Ovary (tissue), 9 donors: ENCODE results near the gene TBX4. TPM values are rescaled to one million over a fixed set of nuclear protein-coding genes. Genes with fewer than 3 reads are reported as not detected.

Experiments used
- DNase-seq, 5 donors: peaks; one replicate each; pipeline ENCODE4 v3.0.0-alpha.2; 2019 to 2020
- H3K27ac ChIP-seq, 2 donors: fragments of 200-600 bp; one replicate each; pipeline versions ENCODE4 v1.5.1 to v1.8.0; 2019 to 2022
- H3K27me3 ChIP-seq: fragments of 200-600 bp; one replicate; pipeline ENCODE4 v1.8.0; 2022
- H3K36me3 ChIP-seq: fragments of 200-600 bp; sonication (generic); one replicate; pipeline ENCODE4 v1.5.1; 2019
- H3K4me1 ChIP-seq: one replicate; pipeline ENCODE4 v1.8.1; 2013; ENCODE audit warnings: mild to moderate bottlenecking, moderate library complexity; ENCODE audit not compliant: insufficient read depth
- H3K4me3 ChIP-seq: fragments of 200-600 bp; sonication (generic); one replicate; pipeline ENCODE4 v1.5.1; 2017
- H3K9me3 ChIP-seq, 2 donors: fragments of 200-600 bp in 1 of 2; sonication (generic) in 1 of 2; one replicate each; pipeline versions ENCODE4 v1.5.1 to v1.8.1; 2013 to 2019; ENCODE audit warnings: mild to moderate bottlenecking in 1 of 2, moderate library complexity in 1 of 2
- CTCF ChIP-seq, 3 donors: fragments of 450-650 bp in 2 of 3; fragments of 200-600 bp in 1 of 3; IDR thresholded peaks; one replicate each; pipeline versions ENCODE4 v1.5.1 to v1.8.0; 2016 to 2022; ENCODE audit warnings: antibody characterized with exemption in 3 of 3, mild to moderate bottlenecking in 1 of 3
- EP300 ChIP-seq: sonication (generic); formaldehyde crosslinking; IDR thresholded peaks from one replicate; pipeline ENCODE4 v1.6.1; 2017; ENCODE audit warnings: antibody characterized with exemption
- POLR2A ChIP-seq: fragments of 450-650 bp; IDR thresholded peaks from one replicate; pipeline ENCODE4 v1.6.1; 2017; ENCODE audit warnings: antibody characterized with exemption, mild to moderate bottlenecking, moderate library complexity
- WGBS, 3 donors: extraction: QIAGEN DNeasy Blood & Tissue Kit in 1 of 3; methylation state at CpG; one replicate each; pipeline versions ENCODE4 v1.1.5 to v1.1.7; 2013 to 2017; 5-methylcytosine and 5-hydroxymethylcytosine counted together
- intact Hi-C, 4 donors: fragments of 100-400 bp; cut with DNase I; formaldehyde crosslinking; loops; one replicate each; pipeline versions ENCODE4 v1.11.0 to v1.15.1; 2022 to 2023
- polyA plus RNA-seq, 2 donors: library from polyadenylated mRNA; stranded (reverse); fragments of 200-250 nt in 1 of 2; fragments of 350-450 nt in 1 of 2; fragmentation: Illumina TruSeq in 1 of 2; extraction: RNeasy Lipid Tissue Mini Kit (QIAGEN cat#74804) in 1 of 2; gene quantifications; one replicate each; pipeline ENCODE4 v1.2.3, GENCODE V29; 2013 to 2014
- total RNA-seq, 7 donors: library from RNA; depleted of rRNA in 2 of 7; stranded (reverse); fragments of >200 nt in 2 of 7; fragmentation: NEBNext Ultra II Directional in 3 of 7; extraction: Animal tissue kit (Norgen Biotek cat#: 25700) in 3 of 7; gene quantifications; one replicate each; pipeline versions ENCODE4 v1.1.0 to v1.2.4, GENCODE V29; 2016 to 2023
- donor health status: DM: no; HTN: no; CAD: no; lungs with moderate emphysema.
- donor health status: DM: no; HTN: no; CAD: no.
- donor health status: Bipolar disorder and iron deficiency.
- donor health status: DM: yes; HTN: yes; CAD: no.
- donor health status: DM: no; HTN: no; CAD: no.
- donor health status: DM: yes; HTN: yes; CAD: no.

Gene TBX4
- total and polyA plus RNA-seq, 9 donors, result 0.18 TPM; not detected in 8

- H3K4me3 ChIP-seq, result no peak overlapping the region
- no peak overlapping the region for H3K27ac ChIP-seq
- no peak for DNase-seq
- H3K27me3 ChIP-seq, result no peaks in the 10 kb centered on the region
- no peaks in the 10 kb centered on the region for H3K36me3 ChIP-seq
- intact Hi-C loops, result no loop called here
- no peaks in the 10 kb centered on the region for H3K9me3 ChIP-seq
- H3K4me1 ChIP-seq, result no peaks in the 10 kb centered on the region
- WGBS, 3 donors, result 66 to 68% (median 68%) methylated on average over 4 of the region's 4 CpGs
- TF ChIP-seq POLR2A (no peak), CTCF (IDR thresholded peaks at IDR 0.05) (no peak), EP300 (no peak)
Measured at GRCh38 chr17:61442136-61442775, 10.0 kb upstream of the TBX4 start.

DNA sequence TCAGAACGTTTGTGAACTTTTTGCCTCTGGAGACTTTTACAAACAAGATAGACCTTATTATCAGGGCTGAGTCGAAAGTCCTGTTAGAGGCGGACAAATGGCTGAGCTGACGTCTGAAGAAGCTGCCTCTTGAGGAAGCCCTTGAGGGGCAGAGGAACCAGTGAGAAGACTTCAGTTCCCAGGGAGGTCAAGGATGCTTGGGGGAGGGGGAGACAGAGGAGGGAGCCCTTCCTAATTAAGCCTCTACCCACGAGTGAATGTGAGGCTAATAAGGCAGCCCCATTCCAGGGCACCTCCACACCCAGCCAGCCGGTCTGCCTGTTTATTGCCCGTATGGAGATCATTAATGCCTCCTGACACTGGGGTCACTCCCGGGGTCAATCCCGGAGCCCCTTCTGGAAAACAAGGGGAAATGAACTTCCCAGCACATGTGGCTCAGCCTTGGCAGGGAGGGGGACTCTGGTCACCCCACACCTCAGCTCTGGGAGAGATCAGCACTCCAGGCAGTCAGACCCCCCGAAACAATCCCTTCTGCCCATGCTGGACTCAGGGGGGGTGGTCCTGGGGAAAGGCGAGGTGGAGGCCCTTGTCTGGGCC, 9.2 kb upstream of the TBX4 start:
- intact Hi-C loops, result no loop called here
- no peak for DNase-seq
- TF ChIP-seq POLR2A, result no peak
- no peak for TF ChIP-seq EP300
- no peak for TF ChIP-seq CTCF (IDR thresholded peaks at IDR 0.05)
- Histone ChIP-seq H3K4me3 (no peak overlapping the region), H3K36me3 (no peaks in the 10 kb centered on the region), H3K9me3 (no peaks in the 10 kb centered on the region), H3K4me1 (no peaks in the 10 kb centered on the region), H3K27me3 (no peaks in the 10 kb centered on the region), H3K27ac (no peak overlapping the region)
- 46 to 50% (median 48%) methylated on average over 10 to 11 of the region's 11 CpGs for WGBS, 3 donors

GRCh38 chr17:61443475-61443882, 8.7 kb upstream of the TBX4 start:
- Histone ChIP-seq H3K9me3 (no peaks in the 10 kb centered on the region), H3K27ac (no peak overlapping the region), H3K27me3 (no peaks in the 10 kb centered on the region), H3K4me1 (no peaks in the 10 kb centered on the region), H3K36me3 (no peaks in the 10 kb centered on the region), H3K4me3 (no peak overlapping the region)
- DNase-seq, result no peak
- TF ChIP-seq EP300, result no peak
- TF ChIP-seq POLR2A, result no peak
- TF ChIP-seq CTCF (IDR thresholded peaks at IDR 0.05), result no peak
- intact Hi-C loops, result no loop called here
- 50 to 83% (median 71%) methylated on average over 16 to 18 of the region's 18 CpGs for WGBS, 3 donors

DNA sequence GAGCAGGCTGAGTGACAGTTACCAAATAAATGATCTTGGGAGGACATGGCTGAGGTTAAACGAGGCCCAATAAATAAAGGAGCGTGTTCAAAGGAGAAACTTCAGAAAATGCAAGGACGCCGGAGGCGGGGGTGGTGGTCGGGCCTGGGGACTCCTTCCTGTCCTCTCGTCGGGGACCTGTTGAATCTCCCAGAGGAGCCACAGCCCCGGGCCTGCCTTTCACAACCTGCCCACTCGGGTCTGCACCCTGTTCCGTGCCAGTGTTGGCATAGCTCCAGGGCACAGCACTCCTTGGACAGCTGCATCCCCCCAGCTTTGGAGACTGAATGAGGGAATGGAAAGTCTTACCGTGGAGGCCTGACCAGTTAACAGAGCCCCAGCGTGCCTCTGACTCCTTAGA, 8.1 kb upstream of the TBX4 start:
- no peak overlapping the region for H3K4me3 ChIP-seq
- intact Hi-C loops, result no loop called here
- WGBS, 3 donors, result 72 to 80% (median 75%) methylated on average over 13 of the region's 13 CpGs
- no peak for DNase-seq
- H3K36me3 ChIP-seq, result no peaks in the 10 kb centered on the region
- no peaks in the 10 kb centered on the region for H3K27me3 ChIP-seq
- TF ChIP-seq EP300 (no peak), CTCF (IDR thresholded peaks at IDR 0.05) (no peak), POLR2A (no peak)
- no peaks in the 10 kb centered on the region for H3K9me3 ChIP-seq
- no peaks in the 10 kb centered on the region for H3K4me1 ChIP-seq
- H3K27ac ChIP-seq, result no peak overlapping the region
